OCI-LY3 (cell line): ENCODE results near the gene RUNX3.

Source experiments
- H2AFZ ChIP-seq: fragments of 200-600, 300-600 bp; shearing (Covaris generic); 2 replicates; pipeline ENCODE4 v1.6.0; 2014; ENCODE audit warnings: antibody characterized with exemption, low read depth, low read length
- H3K27ac ChIP-seq: fragments of 200-600, 300-600 bp; sonication (generic); 2 replicates; pipeline ENCODE4 v1.5.1; 2014; ENCODE audit warnings: mild to moderate bottlenecking, low read length, moderate library complexity, mixed read lengths
- H3K27me3 ChIP-seq: fragments of 200-600, 300-600 bp; sonication (generic); 2 replicates; pipeline ENCODE4 v1.6.1; 2014; ENCODE audit warnings: low read depth, low read length, mixed read lengths
- H3K36me3 ChIP-seq: fragments of 200-600, 300-600 bp; sonication (generic); replicated peaks from 2 replicates; pipeline ENCODE3; 2014; ENCODE audit warnings: low read depth, low read length, mixed read lengths
- H3K4me1 ChIP-seq: fragments of 300-600, 200-600 bp; sonication (generic); 2 replicates; pipeline ENCODE4 v1.6.1; 2014; ENCODE audit warnings: low read length, mixed read lengths
- H3K4me2 ChIP-seq: fragments of 200-600, 300-600 bp; sonication (generic); 2 replicates; pipeline ENCODE4 v1.6.1; 2014; ENCODE audit warnings: low read length, mixed read lengths
- H3K4me3 ChIP-seq: fragments of 300-600, 200-600 bp; sonication (generic); 2 replicates; pipeline ENCODE4 v1.5.1; 2014; ENCODE audit warnings: antibody characterized with exemption, mild to moderate bottlenecking, low read length, moderate library complexity
- H3K79me2 ChIP-seq: fragments of 300-600, 200-600 bp; shearing (Covaris generic); 2 replicates; pipeline ENCODE4 v1.6.1; 2014; ENCODE audit warnings: mild to moderate bottlenecking, low read length, mixed read lengths
- H3K9ac ChIP-seq: fragments of 300-600, 200-600 bp; shearing (Covaris generic); 2 replicates; pipeline ENCODE4 v1.6.0; 2014; ENCODE audit warnings: mild to moderate bottlenecking, low read length, moderate library complexity
- H3K9me3 ChIP-seq: fragments of 200-600, 300-600 bp; shearing (Covaris generic); 2 replicates; pipeline ENCODE4 v1.6.1; 2014; ENCODE audit warnings: low read length, mixed read lengths; ENCODE audit not compliant: insufficient read depth
- H4K20me1 ChIP-seq: fragments of 200-600, 300-600 bp; sonication (generic); 2 replicates; pipeline ENCODE4 v1.6.1; 2016; ENCODE audit warnings: low read length, mixed read lengths; ENCODE audit not compliant: insufficient read depth
- EZH2phosphoT487 ChIP-seq: fragments of 200-600 bp; shearing (Covaris generic); IDR thresholded peaks from 2 replicates; pipeline ENCODE4 v1.6.1; 2018; ENCODE audit warnings: antibody characterized with exemption, mixed run types, low read depth
- TF ChIP-seq, protein P1 (sequence below): fragments of 200-600, 300-600 bp; sonication (generic); IDR thresholded peaks from 2 replicates; pipeline ENCODE4 v1.5.1; 2014; ENCODE audit warnings: antibody characterized with exemption, low read length, low read depth

Gene RUNX3

DNA sequence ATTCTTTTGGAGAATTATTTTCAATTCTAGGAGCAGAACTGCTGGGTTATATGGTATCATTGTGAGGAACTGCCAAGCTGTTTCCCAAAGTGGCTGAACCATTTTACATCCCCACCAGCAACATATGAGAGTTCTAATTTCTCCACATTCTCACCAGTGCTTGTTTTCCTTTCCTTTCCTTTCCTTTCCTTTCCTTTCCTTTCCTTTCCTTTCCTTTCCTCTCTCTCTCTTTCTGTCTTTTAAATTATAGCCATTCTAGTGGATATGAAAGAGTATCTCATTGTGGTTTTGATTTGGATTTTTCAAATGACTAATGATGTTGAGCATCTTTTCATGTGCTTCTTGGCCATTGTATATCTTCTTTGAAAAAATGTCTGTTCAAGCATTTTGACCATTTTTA lies 45.3 kb downstream of the RUNX3 start:
- Histone ChIP-seq H3K27ac (no peak overlapping the region), H4K20me1 (no peaks in the 10 kb centered on the region), H3K4me1 (no peaks in the 10 kb centered on the region), H3K9me3 (no peaks in the 10 kb centered on the region), H3K4me2 (no peak overlapping the region), H3K79me2 (no peaks in the 10 kb centered on the region), H2AFZ (no peak overlapping the region), H3K4me3 (no peak overlapping the region), H3K36me3 (no peaks in the 10 kb centered on the region), H3K9ac (no peak overlapping the region), H3K27me3 (no peaks in the 10 kb centered on the region)
- TF ChIP-seq EZH2phosphoT487 = no peak
- TF ChIP-seq, protein P1, sequence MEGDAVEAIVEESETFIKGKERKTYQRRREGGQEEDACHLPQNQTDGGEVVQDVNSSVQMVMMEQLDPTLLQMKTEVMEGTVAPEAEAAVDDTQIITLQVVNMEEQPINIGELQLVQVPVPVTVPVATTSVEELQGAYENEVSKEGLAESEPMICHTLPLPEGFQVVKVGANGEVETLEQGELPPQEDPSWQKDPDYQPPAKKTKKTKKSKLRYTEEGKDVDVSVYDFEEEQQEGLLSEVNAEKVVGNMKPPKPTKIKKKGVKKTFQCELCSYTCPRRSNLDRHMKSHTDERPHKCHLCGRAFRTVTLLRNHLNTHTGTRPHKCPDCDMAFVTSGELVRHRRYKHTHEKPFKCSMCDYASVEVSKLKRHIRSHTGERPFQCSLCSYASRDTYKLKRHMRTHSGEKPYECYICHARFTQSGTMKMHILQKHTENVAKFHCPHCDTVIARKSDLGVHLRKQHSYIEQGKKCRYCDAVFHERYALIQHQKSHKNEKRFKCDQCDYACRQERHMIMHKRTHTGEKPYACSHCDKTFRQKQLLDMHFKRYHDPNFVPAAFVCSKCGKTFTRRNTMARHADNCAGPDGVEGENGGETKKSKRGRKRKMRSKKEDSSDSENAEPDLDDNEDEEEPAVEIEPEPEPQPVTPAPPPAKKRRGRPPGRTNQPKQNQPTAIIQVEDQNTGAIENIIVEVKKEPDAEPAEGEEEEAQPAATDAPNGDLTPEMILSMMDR = no peak

DNA sequence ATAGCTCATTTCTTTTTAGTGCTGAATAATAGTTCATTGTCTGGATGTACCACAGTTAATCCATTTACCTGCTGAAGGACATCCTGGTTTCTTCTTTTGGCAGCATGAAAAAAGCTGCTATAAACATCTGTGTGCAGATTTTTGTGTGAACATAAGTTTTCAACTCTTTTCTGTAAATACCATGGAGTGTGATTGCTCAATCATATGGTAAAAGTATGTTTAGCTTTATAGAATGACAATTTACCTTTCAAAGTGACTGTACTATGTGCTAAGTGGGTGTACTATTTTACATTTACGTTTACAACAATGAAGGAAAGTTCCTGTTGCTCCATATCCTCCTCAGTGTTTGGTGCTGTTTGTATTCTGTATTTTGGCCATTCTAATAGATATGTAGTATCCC lies 49.0 kb downstream of the RUNX3 start:
- Histone ChIP-seq H3K36me3 (no peaks in the 10 kb centered on the region), H3K4me2 (no peak overlapping the region), H4K20me1 (no peaks in the 10 kb centered on the region), H3K9ac (no peak overlapping the region), H3K9me3 (no peaks in the 10 kb centered on the region), H3K4me1 (peaks cover 7% of the 10 kb centered on the region; the same call in 1 of the 2 replicates), H2AFZ (no peak overlapping the region), H3K4me3 (no peak overlapping the region), H3K79me2 (no peaks in the 10 kb centered on the region), H3K27ac (no peak overlapping the region), H3K27me3 (no peaks in the 10 kb centered on the region)
- no peak for TF ChIP-seq EZH2phosphoT487
- TF ChIP-seq, protein P1 = no peak

DNA sequence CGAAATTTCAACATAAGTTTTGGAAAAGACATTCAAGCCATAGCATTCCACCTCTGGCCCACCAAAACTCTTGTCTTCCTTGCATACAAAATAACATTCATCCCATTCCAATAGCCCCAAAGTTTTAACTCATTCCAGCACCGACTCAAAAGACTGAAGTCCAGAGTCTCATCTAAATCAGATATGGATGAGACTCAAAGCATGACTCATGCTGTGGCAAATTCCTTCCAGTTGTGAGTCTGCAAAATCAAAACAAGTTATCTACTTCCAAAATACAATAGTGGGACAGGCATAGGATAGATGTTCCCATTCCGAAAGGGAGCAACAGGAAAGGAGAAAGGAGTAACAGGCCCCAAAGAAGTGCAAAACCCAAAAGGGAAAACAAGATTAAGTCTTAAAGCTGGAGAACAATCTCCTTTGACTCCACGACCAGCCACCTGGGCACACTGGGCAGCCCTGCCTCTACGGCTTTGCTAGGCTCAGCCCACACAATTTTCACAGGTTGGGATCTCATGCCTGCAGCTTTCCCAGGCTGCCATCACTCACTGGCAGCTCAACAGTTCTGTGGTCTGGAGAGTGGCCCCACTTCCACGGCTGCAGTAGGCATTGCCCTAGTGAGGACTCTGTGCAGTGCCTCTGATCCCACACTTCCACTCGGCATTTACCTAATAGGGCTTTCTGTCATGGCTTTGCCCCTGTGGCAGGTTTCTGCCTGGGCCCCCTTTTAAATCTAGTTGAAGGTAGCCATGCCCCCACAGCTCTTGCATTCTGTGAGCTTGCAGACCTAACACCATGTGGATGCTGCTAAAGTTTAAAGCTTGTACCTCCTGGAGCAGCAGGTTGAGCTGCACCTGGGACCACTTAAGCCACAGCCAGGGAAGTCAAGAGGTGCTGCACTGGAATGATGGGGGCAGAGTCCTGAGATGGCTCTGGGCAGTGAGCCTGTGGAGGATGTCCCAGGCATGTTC lies 51.0 kb downstream of the RUNX3 start:
- Histone ChIP-seq H3K9ac (no peak overlapping the region), H3K36me3 (no peaks in the 10 kb centered on the region), H3K4me3 (no peak overlapping the region), H3K4me1 (peaks cover 7% of the 10 kb centered on the region; the same call in 1 of the 2 replicates), H3K4me2 (no peak overlapping the region), H4K20me1 (no peaks in the 10 kb centered on the region), H3K27me3 (no peaks in the 10 kb centered on the region), H2AFZ (no peak overlapping the region), H3K79me2 (no peaks in the 10 kb centered on the region), H3K27ac (no peak overlapping the region), H3K9me3 (no peaks in the 10 kb centered on the region)
- TF ChIP-seq EZH2phosphoT487 = no peak
- TF ChIP-seq, protein P1 = no peak

DNA sequence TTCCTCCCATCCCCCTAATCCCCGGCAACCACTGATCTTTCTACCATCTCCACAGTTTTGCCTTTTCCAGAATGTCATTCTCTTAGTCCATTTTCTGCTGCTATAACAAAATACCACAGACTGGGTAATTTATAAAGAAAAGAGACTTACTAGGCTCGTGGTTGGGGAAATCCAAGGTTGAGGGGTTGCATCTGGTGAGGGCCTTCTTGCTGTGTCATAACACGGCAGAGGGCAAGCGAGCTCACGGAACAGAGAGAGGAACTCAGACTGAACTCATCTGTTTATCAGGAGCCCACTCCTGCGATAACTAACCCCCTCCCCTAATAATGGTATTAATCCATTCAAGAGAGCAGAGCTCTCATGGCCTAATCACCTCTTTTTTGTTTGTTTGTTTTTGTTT lies 52.0 kb downstream of the RUNX3 start:
- TF ChIP-seq, protein P1 = no peak
- TF ChIP-seq EZH2phosphoT487 = no peak
- Histone ChIP-seq H3K4me2 (peak overlapping the region; percentile 7; the same call in 1 of the 2 replicates), H3K4me3 (no peak overlapping the region), H4K20me1 (no peaks in the 10 kb centered on the region), H3K36me3 (no peaks in the 10 kb centered on the region), H3K9ac (no peak overlapping the region), H3K4me1 (peaks cover 7% of the 10 kb centered on the region; the same call in 1 of the 2 replicates), H3K27me3 (no peaks in the 10 kb centered on the region), H2AFZ (no peak overlapping the region), H3K79me2 (no peaks in the 10 kb centered on the region), H3K27ac (no peak overlapping the region), H3K9me3 (no peaks in the 10 kb centered on the region)
